CD4-positive, CD25-positive, alpha-beta regulatory T cell (primary cell): ENCODE data around the gene RASGRP4. TPM values are rescaled to one million over a fixed set of nuclear protein-coding genes. Genes with fewer than 3 reads are reported as not detected.

Experiments used
- ATAC-seq, 2 donors: fragments of 150-1000 bp; cut with Tn5 transposase; one replicate each; pipeline ENCODE4 v1.10.0; 2021; ENCODE audit warnings: low read depth in 2 of 2, moderate number of reproducible peaks in 2 of 2, moderate library complexity in 1 of 2
- DNase-seq, 3 donors: peaks; one replicate each; pipeline versions ENCODE4 v3.0.0 to v3.0.0-alpha.2; 2012 to 2022; ENCODE audit warnings: mixed read lengths in 1 of 3
- H3K27ac ChIP-seq: one replicate; pipeline ENCODE4 v1.7.0; 2013; ENCODE audit warnings: mild to moderate bottlenecking, low read length; ENCODE audit not compliant: insufficient read depth, poor library complexity, severe bottlenecking
- H3K27me3 ChIP-seq: one replicate; pipeline ENCODE4 v1.7.0; 2013; ENCODE audit warnings: low read length; ENCODE audit not compliant: control insufficient read depth, insufficient read depth
- H3K36me3 ChIP-seq: one replicate; pipeline ENCODE4 v1.7.0; 2013; ENCODE audit warnings: mild to moderate bottlenecking, low read length, moderate library complexity; ENCODE audit not compliant: control insufficient read depth, insufficient read depth
- H3K4me1 ChIP-seq: 2 replicates; pipeline ENCODE4 v1.7.0; 2013; ENCODE audit warnings: mild to moderate bottlenecking, low read length; ENCODE audit not compliant: insufficient read depth, control insufficient read depth, poor library complexity, severe bottlenecking
- H3K4me3 ChIP-seq: one replicate; pipeline ENCODE4 v1.7.0; 2013; ENCODE audit warnings: low read depth, mild to moderate bottlenecking, low read length, moderate library complexity
- H3K9me3 ChIP-seq, 2 experiments: 1 replicate in 1 of 2; 2 replicates in 1 of 2; pipeline ENCODE4 v1.7.0; 2013; ENCODE audit warnings: low read length in 2 of 2, mild to moderate bottlenecking in 1 of 2, moderate library complexity in 1 of 2; ENCODE audit not compliant: control insufficient read depth in 2 of 2
- H3K27ac Mint-ChIP-seq, 3 donors: one replicate each; pipeline ENCODE4 v1.8.0; 2020 to 2022; ENCODE audit warnings: mild to moderate bottlenecking in 3 of 3, mixed read lengths in 3 of 3, moderate library complexity in 2 of 3
- H3K27me3 Mint-ChIP-seq: one replicate; pipeline ENCODE4 v1.8.0; 2022; ENCODE audit warnings: mild to moderate bottlenecking, mixed read lengths
- H3K36me3 Mint-ChIP-seq: one replicate; pipeline ENCODE4 v1.8.0; 2020; ENCODE audit warnings: mixed read lengths
- H3K4me1 Mint-ChIP-seq, 4 donors: one replicate each; pipeline ENCODE4 v1.8.0; 2020 to 2022; ENCODE audit warnings: mixed read lengths in 4 of 4, mild to moderate bottlenecking in 1 of 4
- H3K4me3 Mint-ChIP-seq, 4 donors: one replicate each; pipeline ENCODE4 v1.8.0; 2020 to 2022; ENCODE audit warnings: mild to moderate bottlenecking in 4 of 4, mixed read lengths in 4 of 4, moderate library complexity in 3 of 4
- H3K9me3 Mint-ChIP-seq, 7 donors: one replicate each; pipeline ENCODE4 v1.8.0; 2020 to 2022; ENCODE audit warnings: mixed read lengths in 7 of 7, mild to moderate bottlenecking in 3 of 7, moderate library complexity in 2 of 7
- polyA plus RNA-seq, 4 donors: library from polyadenylated mRNA; unstranded; fragments of 300-500 nt; fragmentation: Illumina TruSeq; gene quantifications; one replicate each; pipeline ENCODE4 v1.2.3, GENCODE V29; 2021
- total RNA-seq: library from RNA; stranded (reverse); gene quantifications from one replicate; pipeline ENCODE4 v1.2.3, GENCODE V29; 2022

Gene RASGRP4
- total and polyA plus RNA-seq, 5 donors from 2014 or later = 1.6 to 10.9 (median 6.7) TPM

DNA sequence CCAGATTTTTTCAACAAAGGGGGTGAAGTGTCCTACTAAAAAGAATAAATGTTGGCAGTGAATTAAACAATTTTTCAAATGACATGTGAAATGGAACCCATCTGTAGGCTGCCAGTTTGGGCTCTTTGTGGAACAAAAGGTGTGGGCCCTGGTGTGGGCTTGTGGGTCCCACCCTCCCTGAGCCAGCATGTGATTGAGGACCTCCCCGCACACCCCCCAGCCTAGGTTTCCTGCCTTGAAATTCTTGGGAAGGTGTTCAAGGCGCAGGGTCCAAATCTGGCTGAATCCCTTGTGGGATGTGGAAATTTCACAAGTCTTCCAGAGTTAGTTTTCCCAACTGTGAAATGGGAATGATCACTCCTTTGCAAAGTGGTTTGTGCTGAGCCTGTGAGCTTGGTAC is 42.3 kb downstream of the RASGRP4 start:
- H3K27me3 Mint-ChIP-seq = peaks cover 21% of the 10 kb centered on the region
- H3K9me3 ChIP-seq = no peaks in the 10 kb centered on the region
- H3K4me3 Mint-ChIP-seq = peak overlapping the region in 1 of 4 donors; percentile 86
- ATAC-seq (no peak), DNase-seq (no peak)
- no peak overlapping the region for H3K27ac ChIP-seq
- H3K27ac Mint-ChIP-seq = no peak overlapping the region
- H3K36me3 Mint-ChIP-seq = peaks cover 49% of the 10 kb centered on the region
- H3K9me3 Mint-ChIP-seq = peaks cover 0 to 2% (median 0%) of the 10 kb centered on the region in 7 donors
- no peak overlapping the region for H3K4me3 ChIP-seq
- H3K4me1 ChIP-seq = peaks cover 32% of the 10 kb centered on the region
- peaks cover 52% of the 10 kb centered on the region for H3K36me3 ChIP-seq
- peaks cover 2% of the 10 kb centered on the region for H3K27me3 ChIP-seq
- peaks cover 0 to 24% (median 7%) of the 10 kb centered on the region in 4 donors for H3K4me1 Mint-ChIP-seq

DNA sequence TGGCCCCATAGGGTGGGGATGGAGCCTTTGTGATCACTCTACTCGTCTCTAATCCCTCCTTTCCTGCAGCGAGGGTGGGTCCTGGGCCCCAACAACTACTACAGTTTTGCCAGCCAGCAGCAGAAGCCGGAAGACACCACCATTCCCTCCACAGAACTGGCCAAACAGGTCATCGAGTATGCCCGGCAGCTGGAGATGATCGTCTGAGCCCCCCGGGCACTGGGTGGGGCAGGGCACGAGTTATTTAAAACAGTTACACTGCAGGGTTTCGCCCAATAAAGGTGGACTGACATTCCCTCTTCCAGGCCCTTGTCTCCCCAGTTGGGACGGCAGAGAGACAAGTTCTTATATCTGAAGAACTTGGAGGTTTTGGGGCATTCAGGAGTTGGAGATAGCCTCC is 42.8 kb downstream of the RASGRP4 start:
- ATAC-seq (no peak), DNase-seq (no peak)
- Histone ChIP-seq H3K36me3 (peaks cover 52% of the 10 kb centered on the region), H3K27ac (no peak overlapping the region), H3K4me1 (peaks cover 27% of the 10 kb centered on the region), H3K4me3 (no peak overlapping the region), H3K9me3 (no peaks in the 10 kb centered on the region), H3K27me3 (peaks cover 2% of the 10 kb centered on the region)
- Mint-ChIP-seq H3K27me3 (peaks cover 19% of the 10 kb centered on the region), H3K36me3 (peaks cover 49% of the 10 kb centered on the region), H3K27ac (peak overlapping the region in 1 of 3 donors; percentile 84), H3K9me3 (peaks cover 0 to 2% (median 0%) of the 10 kb centered on the region in 7 donors), H3K4me3 (peak overlapping the region in 1 of 4 donors; percentile 86), H3K4me1 (peaks cover 0 to 22% (median 6%) of the 10 kb centered on the region in 4 donors)

DNA sequence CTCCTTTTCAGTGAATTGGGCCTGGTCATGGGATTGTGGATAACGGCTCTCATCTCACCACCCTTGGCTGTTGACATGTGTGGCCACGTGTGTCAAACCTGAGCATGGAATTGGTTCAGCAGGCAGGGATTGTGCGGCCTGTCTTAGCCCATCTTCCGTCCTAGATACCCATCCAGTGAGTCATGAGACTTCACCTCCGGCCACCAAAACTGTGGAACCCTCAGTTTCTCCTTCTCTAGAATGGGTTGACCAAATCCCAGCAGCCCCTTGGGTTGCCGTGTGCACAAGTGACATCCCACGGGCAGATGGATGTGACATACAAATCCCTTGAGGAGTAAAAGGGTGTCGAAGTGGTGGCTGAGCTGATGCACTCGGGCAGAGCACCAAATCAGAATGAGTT is 44.9 kb downstream of the RASGRP4 start:
- Histone ChIP-seq H3K27ac (no peak overlapping the region), H3K4me1 (peaks cover 17% of the 10 kb centered on the region), H3K36me3 (peaks cover 65% of the 10 kb centered on the region), H3K4me3 (no peak overlapping the region), H3K9me3 (no peaks in the 10 kb centered on the region), H3K27me3 (no peaks in the 10 kb centered on the region)
- Mint-ChIP-seq H3K27ac (no peak overlapping the region), H3K4me1 (peaks cover 0 to 19% (median 4%) of the 10 kb centered on the region in 4 donors), H3K4me3 (peak overlapping the region in 1 of 4 donors; percentile 2), H3K27me3 (peaks cover 7% of the 10 kb centered on the region), H3K36me3 (peaks cover 48% of the 10 kb centered on the region), H3K9me3 (peaks cover 0 to 1% (median 0%) of the 10 kb centered on the region in 7 donors)
- ATAC-seq (no peak), DNase-seq (no peak)

DNA sequence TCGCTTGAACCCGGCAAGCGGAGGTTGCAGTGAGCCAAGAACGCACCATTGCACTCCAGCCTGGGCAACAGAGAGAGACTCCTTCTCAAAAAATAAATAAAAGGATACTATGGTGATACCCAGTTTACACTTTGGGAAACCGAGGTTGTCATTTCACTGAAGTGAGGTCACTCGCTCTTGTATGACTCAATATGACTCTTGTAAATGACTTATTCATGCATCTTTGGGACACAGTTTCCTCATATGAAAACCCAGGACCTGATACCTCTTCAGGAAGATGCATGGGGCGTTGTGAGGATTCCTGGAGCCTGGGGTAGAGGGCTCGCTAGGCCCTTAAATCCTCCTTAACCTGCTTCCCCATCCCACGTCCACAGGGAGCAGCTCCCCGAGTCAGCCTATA is 47.2 kb downstream of the RASGRP4 start:
- peaks cover 5 to 37% (median 16%) of the 10 kb centered on the region in 4 donors for H3K4me1 Mint-ChIP-seq
- Histone ChIP-seq H3K27ac (no peak overlapping the region), H3K9me3 (no peaks in the 10 kb centered on the region), H3K27me3 (no peaks in the 10 kb centered on the region), H3K4me3 (no peak overlapping the region), H3K36me3 (peaks cover 59% of the 10 kb centered on the region), H3K4me1 (peaks cover 26% of the 10 kb centered on the region)
- peaks cover 16% of the 10 kb centered on the region for H3K27me3 Mint-ChIP-seq
- peaks cover 49% of the 10 kb centered on the region for H3K36me3 Mint-ChIP-seq
- ATAC-seq (no peak), DNase-seq (no peak)
- H3K4me3 Mint-ChIP-seq = peak overlapping the region in 1 of 4 donors; percentile 10
- H3K27ac Mint-ChIP-seq = no peak overlapping the region
- H3K9me3 Mint-ChIP-seq = peaks cover 0 to 1% (median 0%) of the 10 kb centered on the region in 7 donors

DNA sequence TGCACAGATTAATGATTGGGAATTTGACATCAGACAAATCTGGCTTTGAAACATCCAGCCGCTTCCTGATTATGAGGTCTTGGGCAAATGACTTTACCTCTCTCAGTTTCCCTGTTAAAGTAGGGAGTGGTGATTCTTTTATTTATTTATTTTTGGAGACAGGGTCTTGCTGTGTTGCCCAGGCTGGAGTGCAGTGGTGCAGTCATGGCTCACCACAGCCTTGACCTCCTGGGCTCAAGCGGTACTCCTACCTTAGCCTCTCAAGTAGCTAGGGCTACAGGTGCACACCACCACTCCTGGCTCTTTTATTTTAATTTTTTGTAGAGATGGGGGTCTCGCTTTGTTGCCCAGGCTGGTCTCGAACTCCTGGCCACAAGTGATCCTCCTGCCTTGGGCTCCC is 49.0 kb downstream of the RASGRP4 start:
- Mint-ChIP-seq H3K36me3 (peaks cover 33% of the 10 kb centered on the region), H3K27ac (peak overlapping the region in 1 of 3 donors; percentile 97), H3K27me3 (peaks cover 12% of the 10 kb centered on the region), H3K9me3 (no peaks in the 10 kb centered on the region), H3K4me3 (peak overlapping the region in 2 of 4 donors; percentile 83 to 97), H3K4me1 (peaks cover 5 to 35% (median 16%) of the 10 kb centered on the region in 4 donors)
- Histone ChIP-seq H3K4me3 (no peak overlapping the region), H3K9me3 (no peaks in the 10 kb centered on the region), H3K27me3 (no peaks in the 10 kb centered on the region), H3K27ac (no peak overlapping the region), H3K4me1 (peaks cover 26% of the 10 kb centered on the region), H3K36me3 (peaks cover 43% of the 10 kb centered on the region)
- ATAC-seq (no peak), DNase-seq (no peak)

DNA sequence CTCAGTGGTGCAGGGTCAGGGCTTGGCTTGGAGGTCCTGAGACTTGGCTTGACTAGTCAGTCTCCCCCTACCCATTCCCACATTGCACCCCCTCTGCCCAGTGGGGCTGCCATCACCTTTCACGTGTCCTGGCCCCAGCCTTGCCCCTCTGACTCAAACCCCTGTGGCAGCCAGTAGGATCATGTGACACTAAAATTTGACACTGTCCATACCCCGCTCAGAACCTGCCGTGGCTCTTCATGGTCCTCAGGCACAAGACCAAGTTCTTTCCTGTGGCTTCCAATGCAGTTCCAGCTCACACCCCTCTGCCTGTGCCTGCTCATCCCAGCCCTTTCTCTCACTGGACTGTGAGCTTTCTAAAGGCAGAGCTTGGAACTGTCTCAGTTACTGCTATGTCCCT is 49.4 kb downstream of the RASGRP4 start:
- Mint-ChIP-seq H3K4me3 (peak overlapping the region; percentile 68 to 97 (median 85)), H3K36me3 (peaks cover 28% of the 10 kb centered on the region), H3K27me3 (peaks cover 13% of the 10 kb centered on the region), H3K27ac (peak overlapping the region in 1 of 3 donors; percentile 97), H3K4me1 (peaks cover 5 to 33% (median 16%) of the 10 kb centered on the region in 4 donors), H3K9me3 (no peaks in the 10 kb centered on the region)
- DNase-seq (no peak), ATAC-seq (no peak)
- H3K27me3 ChIP-seq = no peaks in the 10 kb centered on the region
- H3K9me3 ChIP-seq = no peaks in the 10 kb centered on the region
- H3K4me3 ChIP-seq = peak overlapping the region; percentile 86
- H3K4me1 ChIP-seq = peaks cover 26% of the 10 kb centered on the region
- no peak overlapping the region for H3K27ac ChIP-seq
- peaks cover 38% of the 10 kb centered on the region for H3K36me3 ChIP-seq

DNA sequence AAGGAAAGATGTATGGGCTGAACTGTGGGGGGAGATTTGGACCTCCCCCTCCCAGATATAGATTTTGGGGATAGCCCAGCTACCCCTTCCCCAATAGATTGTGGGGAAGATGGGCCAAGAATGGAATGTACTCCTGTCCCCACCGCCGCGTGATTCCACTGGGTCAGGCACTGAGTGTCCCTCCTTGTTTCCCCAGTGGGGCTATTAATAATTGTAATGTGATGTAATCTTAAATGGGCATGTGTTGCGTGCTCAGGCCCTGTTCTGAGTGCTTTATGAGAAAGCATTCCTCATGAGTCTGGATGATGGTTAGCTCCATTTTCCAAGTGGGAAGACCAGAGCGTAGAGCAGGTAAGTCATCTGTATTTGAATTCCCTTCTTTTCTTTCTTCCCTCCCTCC is 50.3 kb downstream of the RASGRP4 start:
- Mint-ChIP-seq H3K36me3 (peaks cover 23% of the 10 kb centered on the region), H3K27ac (peak overlapping the region in 2 of 3 donors; percentile 97 to 99), H3K4me3 (peak overlapping the region; percentile 97 to 99 (median 98)), H3K9me3 (no peaks in the 10 kb centered on the region), H3K4me1 (peaks cover 5 to 33% (median 16%) of the 10 kb centered on the region in 4 donors), H3K27me3 (peaks cover 16% of the 10 kb centered on the region)
- peaks cover 26% of the 10 kb centered on the region for H3K4me1 ChIP-seq
- ATAC-seq (no peak), DNase-seq (no peak)
- no peaks in the 10 kb centered on the region for H3K9me3 ChIP-seq
- peaks cover 30% of the 10 kb centered on the region for H3K36me3 ChIP-seq
- no peak overlapping the region for H3K27ac ChIP-seq
- no peaks in the 10 kb centered on the region for H3K27me3 ChIP-seq
- H3K4me3 ChIP-seq = peak overlapping the region; percentile 86

DNA sequence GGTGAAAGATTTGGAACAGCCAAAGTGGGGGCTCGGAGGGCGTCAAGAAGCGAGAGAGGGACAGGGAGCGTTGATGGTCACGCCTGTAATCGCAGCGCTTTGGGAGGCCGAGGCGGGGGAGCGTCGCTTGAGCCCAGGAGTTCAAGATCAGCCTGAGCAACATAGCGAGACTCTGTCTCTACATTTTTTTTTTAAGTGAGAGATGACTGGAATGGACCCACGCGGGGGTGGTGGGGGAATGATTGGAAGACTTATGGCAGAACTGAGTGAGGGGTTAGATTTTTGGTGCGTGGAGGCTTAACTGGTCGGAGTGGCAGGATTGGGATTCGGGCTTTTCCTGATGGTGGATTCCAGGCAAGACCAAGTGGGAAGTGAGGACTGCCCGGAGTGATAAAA is 50.9 kb downstream of the RASGRP4 start:
- H3K27ac ChIP-seq = peak overlapping the region; percentile 90
- Mint-ChIP-seq H3K9me3 (no peaks in the 10 kb centered on the region), H3K27me3 (peaks cover 13% of the 10 kb centered on the region), H3K36me3 (peaks cover 20% of the 10 kb centered on the region), H3K27ac (peak overlapping the region; percentile 97 to 100 (median 99)), H3K4me3 (peak overlapping the region; percentile 97 to 99 (median 98)), H3K4me1 (peaks cover 5 to 33% (median 16%) of the 10 kb centered on the region in 4 donors)
- H3K4me3 ChIP-seq = peak overlapping the region; percentile 86
- no peaks in the 10 kb centered on the region for H3K9me3 ChIP-seq
- H3K4me1 ChIP-seq = peaks cover 26% of the 10 kb centered on the region
- DNase-seq (no peak), ATAC-seq (no peak)
- H3K36me3 ChIP-seq = peaks cover 24% of the 10 kb centered on the region
- H3K27me3 ChIP-seq = no peaks in the 10 kb centered on the region
